ENCODE measurements around the gene C1orf115.

C1orf115 gene

GRCh38 chr1:220748089-220748934, 58.1 kb downstream of the C1orf115 start, which contains the start of gene MTARC2:
Gene MTARC2 (plus strand): TSS chr1:220748322. CDS start chr1:220748532, 210 bp downstream.
- H3K4me1 ChIP-seq (ENCODE audit: control insufficient read depth, low read length), result no peaks in the 10 kb centered on the region
- H3K36me3 ChIP-seq (ENCODE audit: control insufficient read depth, low read length), result no peaks in the 10 kb centered on the region
- no peaks in the 10 kb centered on the region for H3K9me3 ChIP-seq (ENCODE audit: control insufficient read depth, insufficient read depth, low read length)
- H3K79me2 ChIP-seq (ENCODE audit: control insufficient read depth, low read length), result no peaks in the 10 kb centered on the region
- no peak within 1 kb of the TSS for H3K4me3 ChIP-seq (ENCODE audit: low read length)
- no peak within 1 kb of the TSS for H3K4me2 ChIP-seq (ENCODE audit: low read length)
- TF ChIP-seq EZH2phosphoT487 (IDR thresholded peaks at IDR 0.05; ENCODE audit: borderline replicate concordance, low read length) (no peak), CTCF (IDR thresholded peaks at IDR 0.05; ENCODE audit: low read depth, low read length, poor library complexity, severe bottlenecking) (no peak)
- H3F3A ChIP-seq (ENCODE audit: control insufficient read depth, insufficient read depth), result no peaks in the 10 kb centered on the region
- no peak within 1 kb of the TSS for H3K27ac ChIP-seq (ENCODE audit: low read depth, low read length)
- no peaks in the 10 kb centered on the region for H4K20me1 ChIP-seq (ENCODE audit: control insufficient read depth, insufficient read depth, low read depth, low read length)
- no peaks in the 10 kb centered on the region for H3K9me2 ChIP-seq (replicated peaks; ENCODE audit: control insufficient read depth, low read length)
- no peaks in the 10 kb centered on the region for H3K27me3 ChIP-seq (ENCODE audit: control insufficient read depth, low read length)
